ENCODE data around the gene DUSP23. TPM values are rescaled to one million over a fixed set of nuclear protein-coding genes. Genes with fewer than 3 reads are reported as not detected.

Gene DUSP23
- total and polyA plus RNA-seq, 3 donors from 2014 or later = 26.2 to 51.0 (median 38.3) TPM

DNA sequence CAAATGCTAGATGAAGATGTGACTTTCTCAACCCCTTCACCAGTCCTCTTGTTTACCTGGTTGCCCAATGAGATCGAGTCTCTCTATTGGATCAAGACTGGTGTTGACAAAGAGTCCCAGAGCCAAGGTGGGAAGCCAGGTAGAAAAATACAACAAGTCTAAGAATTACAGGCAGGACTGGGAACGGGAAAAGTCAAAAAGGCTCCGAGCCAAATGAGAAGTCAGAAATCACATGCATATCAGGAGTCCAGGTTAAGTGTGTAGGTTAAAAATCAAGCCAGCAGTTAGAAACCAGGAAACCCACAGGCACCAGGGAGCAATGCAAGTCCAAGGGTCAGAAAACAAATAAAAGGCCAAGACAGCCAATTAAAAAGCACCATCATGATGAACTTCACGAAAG, 27.4 kb upstream of the DUSP23 start:
- TF ChIP-seq, protein P1, sequence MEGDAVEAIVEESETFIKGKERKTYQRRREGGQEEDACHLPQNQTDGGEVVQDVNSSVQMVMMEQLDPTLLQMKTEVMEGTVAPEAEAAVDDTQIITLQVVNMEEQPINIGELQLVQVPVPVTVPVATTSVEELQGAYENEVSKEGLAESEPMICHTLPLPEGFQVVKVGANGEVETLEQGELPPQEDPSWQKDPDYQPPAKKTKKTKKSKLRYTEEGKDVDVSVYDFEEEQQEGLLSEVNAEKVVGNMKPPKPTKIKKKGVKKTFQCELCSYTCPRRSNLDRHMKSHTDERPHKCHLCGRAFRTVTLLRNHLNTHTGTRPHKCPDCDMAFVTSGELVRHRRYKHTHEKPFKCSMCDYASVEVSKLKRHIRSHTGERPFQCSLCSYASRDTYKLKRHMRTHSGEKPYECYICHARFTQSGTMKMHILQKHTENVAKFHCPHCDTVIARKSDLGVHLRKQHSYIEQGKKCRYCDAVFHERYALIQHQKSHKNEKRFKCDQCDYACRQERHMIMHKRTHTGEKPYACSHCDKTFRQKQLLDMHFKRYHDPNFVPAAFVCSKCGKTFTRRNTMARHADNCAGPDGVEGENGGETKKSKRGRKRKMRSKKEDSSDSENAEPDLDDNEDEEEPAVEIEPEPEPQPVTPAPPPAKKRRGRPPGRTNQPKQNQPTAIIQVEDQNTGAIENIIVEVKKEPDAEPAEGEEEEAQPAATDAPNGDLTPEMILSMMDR (IDR thresholded peaks at IDR 0.05) = no peak
- TF ChIP-seq POLR2A (IDR thresholded peaks at IDR 0.05) = no peak
- 89% methylated on average over 4 of the region's 4 CpGs for WGBS, 2 donors
- intact Hi-C loops (cut with DNase I; ENCODE audit: low total_unique reads) = no loop called here

DNA sequence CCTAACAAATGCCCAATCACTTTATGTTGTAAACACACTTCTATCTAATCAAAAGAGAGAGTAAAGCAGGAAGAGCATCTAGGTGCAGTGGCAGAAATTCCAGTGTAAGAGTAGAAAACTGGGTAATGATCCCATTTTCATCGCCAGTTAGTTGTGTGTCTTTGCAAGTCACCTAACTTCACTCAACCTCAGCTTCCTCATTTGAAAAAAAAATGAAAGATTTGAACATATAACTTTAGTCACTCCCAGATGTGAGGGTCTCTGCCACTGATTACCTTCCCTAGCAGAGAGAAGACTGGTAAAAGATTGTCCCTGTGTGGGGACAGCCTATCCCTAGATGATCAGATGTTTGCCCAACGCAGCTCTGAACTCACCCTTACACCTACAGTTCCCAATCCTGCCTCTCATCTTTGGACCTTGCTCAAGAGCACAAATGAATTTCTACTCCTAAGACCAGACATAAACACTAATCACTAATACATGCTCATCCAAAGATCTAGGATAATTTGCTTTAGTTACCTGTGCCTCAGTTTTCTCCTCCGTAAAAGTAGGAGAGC, 25.2 kb upstream of the DUSP23 start:
- DNase-seq = no peak
- Histone ChIP-seq H3K27me3 (no peaks in the 10 kb centered on the region), H3K36me3 (ENCODE audit: low read depth, missing control alignments) (no peaks in the 10 kb centered on the region), H3K27ac (no peak overlapping the region), H3K9me3 (no peaks in the 10 kb centered on the region), H3K4me1 (no peaks in the 10 kb centered on the region), H3K4me3 (no peak overlapping the region)
- intact Hi-C loops (cut with DNase I; ENCODE audit: low total_unique reads) = no loop called here
- TF ChIP-seq POLR2A (IDR thresholded peaks at IDR 0.05) = no peak
- TF ChIP-seq, protein P1 (IDR thresholded peaks at IDR 0.05) = no peak
- 90 to 96% methylated on average over 3 of the region's 3 CpGs for WGBS, 2 donors

More for the DNA sequence above, 27.4 kb upstream of the DUSP23 start:
- H3K4me3 ChIP-seq = no peak overlapping the region
- DNase-seq = no peak
- no peaks in the 10 kb centered on the region for H3K4me1 ChIP-seq
- no peak overlapping the region for H3K27ac ChIP-seq
- no peaks in the 10 kb centered on the region for H3K27me3 ChIP-seq
- H3K9me3 ChIP-seq = no peaks in the 10 kb centered on the region
- H3K36me3 ChIP-seq (ENCODE audit: low read depth, missing control alignments) = no peaks in the 10 kb centered on the region

DNA sequence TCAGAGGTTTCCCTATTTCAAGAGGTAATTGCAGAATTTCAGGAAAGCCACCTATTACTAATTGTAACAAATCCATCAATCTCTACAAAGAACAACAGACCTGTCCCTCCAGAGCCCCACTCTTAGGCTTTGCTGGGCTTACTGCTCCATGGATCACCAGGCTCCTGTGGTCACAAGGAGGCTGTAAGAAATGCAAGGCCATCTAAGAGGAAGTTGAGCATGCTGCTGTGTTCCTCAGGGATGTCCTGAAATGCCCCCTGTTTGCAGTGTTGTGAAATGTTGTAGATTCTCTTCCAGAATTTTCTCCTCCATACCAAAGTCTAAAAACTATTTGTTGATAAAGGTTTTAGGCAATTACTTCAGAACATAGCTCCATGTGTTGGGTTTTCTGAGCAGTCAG, 24.4 kb upstream of the DUSP23 start:
- intact Hi-C loops (cut with DNase I; ENCODE audit: low total_unique reads) = no loop called here
- Histone ChIP-seq H3K4me3 (no peak overlapping the region), H3K27me3 (no peaks in the 10 kb centered on the region), H3K27ac (no peak overlapping the region), H3K9me3 (no peaks in the 10 kb centered on the region), H3K36me3 (ENCODE audit: low read depth, missing control alignments) (no peaks in the 10 kb centered on the region), H3K4me1 (no peaks in the 10 kb centered on the region)
- TF ChIP-seq POLR2A (IDR thresholded peaks at IDR 0.05) = no peak
- TF ChIP-seq, protein P1 (IDR thresholded peaks at IDR 0.05) = no peak
- DNase-seq = no peak

DNA sequence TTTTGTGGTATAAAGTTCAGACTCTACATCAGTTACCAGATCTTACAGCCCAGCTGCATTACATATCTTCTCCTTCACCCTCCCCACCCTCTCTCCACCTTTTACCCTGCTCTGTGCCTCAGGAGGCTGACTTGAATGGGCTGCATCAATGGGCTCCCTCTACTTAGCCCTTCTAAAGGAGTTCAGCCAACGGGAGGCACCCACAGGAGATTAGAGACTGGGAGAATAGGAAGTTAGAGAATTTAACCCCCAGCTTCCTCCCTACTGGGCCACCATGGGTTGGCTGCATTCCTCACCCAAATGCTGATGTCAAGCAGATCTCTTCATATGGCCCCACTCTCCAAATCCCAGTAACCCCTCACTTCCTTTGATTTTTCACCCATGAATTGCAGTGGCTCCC, 17.1 kb upstream of the DUSP23 start:
- Histone ChIP-seq H3K4me1 (no peaks in the 10 kb centered on the region), H3K4me3 (no peak overlapping the region), H3K36me3 (ENCODE audit: low read depth, missing control alignments) (no peaks in the 10 kb centered on the region), H3K27ac (no peak overlapping the region), H3K9me3 (no peaks in the 10 kb centered on the region), H3K27me3 (no peaks in the 10 kb centered on the region)
- TF ChIP-seq POLR2A (IDR thresholded peaks at IDR 0.05) = no peak
- TF ChIP-seq, protein P1 (IDR thresholded peaks at IDR 0.05) = no peak
- 22 to 27% methylated on average over 1 of the region's 1 CpG for WGBS, 2 donors
- no peak for DNase-seq
- intact Hi-C loops (cut with DNase I; ENCODE audit: low total_unique reads) = no loop called here

DNA sequence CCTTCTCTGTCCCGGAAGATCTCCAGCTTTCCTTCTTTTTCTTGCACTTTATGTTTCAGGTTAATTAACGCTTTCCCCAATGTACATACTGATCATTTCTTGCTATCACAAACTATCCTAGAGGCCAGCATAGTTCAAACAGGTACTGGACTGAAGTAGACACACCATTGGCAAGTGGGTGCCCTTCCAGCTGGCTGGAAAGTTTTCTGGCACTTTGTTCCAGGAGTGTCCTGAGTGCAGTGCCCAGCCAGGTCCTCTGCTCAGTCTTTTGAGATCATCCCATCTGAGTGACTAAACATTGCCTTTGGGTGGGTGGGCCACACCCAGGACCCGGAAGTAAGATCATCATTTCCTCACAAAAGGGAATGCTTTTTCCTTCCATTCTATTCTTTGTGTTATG, 15.0 kb upstream of the DUSP23 start:
- no peaks in the 10 kb centered on the region for H3K9me3 ChIP-seq
- no peaks in the 10 kb centered on the region for H3K4me1 ChIP-seq
- no peak overlapping the region for H3K27ac ChIP-seq
- H3K27me3 ChIP-seq = no peaks in the 10 kb centered on the region
- no peak for DNase-seq
- 88 to 91% methylated on average over 3 of the region's 3 CpGs for WGBS, 2 donors
- TF ChIP-seq, protein P1 (IDR thresholded peaks at IDR 0.05) = no peak
- TF ChIP-seq POLR2A (IDR thresholded peaks at IDR 0.05) = no peak
- H3K4me3 ChIP-seq = no peak overlapping the region
- intact Hi-C loops (cut with DNase I; ENCODE audit: low total_unique reads) = no loop called here
- no peaks in the 10 kb centered on the region for H3K36me3 ChIP-seq (ENCODE audit: low read depth, missing control alignments)

Data from testis (tissue), 3 donors.